Measurements from ENCODE around the gene LNX2. TPM values are rescaled to one million over a fixed set of nuclear protein-coding genes. Genes with fewer than 3 reads are reported as not detected.

The LNX2 gene
- total and polyA plus RNA-seq, 12 donors: 2.9 to 26.5 (median 16.6) TPM

GRCh38 chr13:27657724-27658123 is 37.4 kb upstream of the LNX2 start:
- intact Hi-C loops (cut with DNase I): no loop called here
- TF ChIP-seq POLR2A (IDR thresholded peaks at IDR 0.05) (no peak), CTCF (IDR thresholded peaks at IDR 0.05) (no peak)
- H3K4me1 ChIP-seq (replicated peaks in 1 of 2): no peaks in the 10 kb centered on the region
- WGBS, 4 donors: 93 to 94% (median 93%) methylated on average over 2 of the region's 2 CpGs
- no peaks in the 10 kb centered on the region for H3K27me3 ChIP-seq
- H3K9me3 ChIP-seq (replicated peaks in 1 of 3): no peaks in the 10 kb centered on the region
- no peaks in the 10 kb centered on the region for H3K36me3 ChIP-seq (replicated peaks in 1 of 2)
- DNase-seq: no peak
- no peak overlapping the region for H3K4me3 ChIP-seq
- no peak overlapping the region for H3K27ac ChIP-seq

- Histone ChIP-seq H3K27ac (no peak overlapping the region), H3K9me3 (replicated peaks in 1 of 3) (peaks cover 0 to 4% (median 0%) of the 10 kb centered on the region in 3 donors), H3K4me3 (no peak overlapping the region), H3K4me1 (replicated peaks in 1 of 2) (no peaks in the 10 kb centered on the region), H3K36me3 (replicated peaks in 1 of 2) (peaks cover 0 to 15% of the 10 kb centered on the region in 2 donors), H3K27me3 (no peaks in the 10 kb centered on the region)
- no peak for DNase-seq
- intact Hi-C loops (cut with DNase I): no loop called here
- 90 to 100% (median 95%) methylated on average over 1 of the region's 1 CpG for WGBS, 4 donors
- TF ChIP-seq POLR2A (IDR thresholded peaks at IDR 0.05) (no peak), CTCF (IDR thresholded peaks at IDR 0.05) (no peak)
These were observed 34.5 kb upstream of the LNX2 start for GRCh38 chr13:27654816-27655215.

- intact Hi-C loops (cut with DNase I): no loop called here
- H3K36me3 ChIP-seq (replicated peaks in 1 of 2): peaks cover 0 to 20% of the 10 kb centered on the region in 2 donors
- peaks cover 0 to 4% (median 0%) of the 10 kb centered on the region in 3 donors for H3K9me3 ChIP-seq (replicated peaks in 1 of 3)
- TF ChIP-seq CTCF (IDR thresholded peaks at IDR 0.05): no peak
- no peak for TF ChIP-seq POLR2A (IDR thresholded peaks at IDR 0.05)
- DNase-seq: no peak
- H3K4me3 ChIP-seq: no peak overlapping the region
- no peak overlapping the region for H3K27ac ChIP-seq
- WGBS, 4 donors: 80 to 98% (median 96%) methylated on average over 3 of the region's 3 CpGs
- H3K27me3 ChIP-seq: no peaks in the 10 kb centered on the region
- no peaks in the 10 kb centered on the region for H3K4me1 ChIP-seq (replicated peaks in 1 of 2)
These were observed 33.7 kb upstream of the LNX2 start for GRCh38 chr13:27654059-27654458.

- no peak for TF ChIP-seq CTCF (IDR thresholded peaks at IDR 0.05)
- TF ChIP-seq POLR2A (IDR thresholded peaks at IDR 0.05): no peak
- no peaks in the 10 kb centered on the region for H3K27me3 ChIP-seq
- 95 to 100% (median 99%) methylated on average over 1 of the region's 1 CpG for WGBS, 4 donors
- DNase-seq: no peak
- peaks cover 0 to 4% (median 0%) of the 10 kb centered on the region in 3 donors for H3K9me3 ChIP-seq (replicated peaks in 1 of 3)
- H3K4me1 ChIP-seq (replicated peaks in 1 of 2): peaks cover 0 to under 1% of the 10 kb centered on the region in 2 donors
- H3K27ac ChIP-seq: no peak overlapping the region
- no peak overlapping the region for H3K4me3 ChIP-seq
- H3K36me3 ChIP-seq (replicated peaks in 1 of 2): peaks cover 0 to 20% of the 10 kb centered on the region in 2 donors
- intact Hi-C loops (cut with DNase I): no loop called here
These were observed 30.0 kb upstream of the LNX2 start for GRCh38 chr13:27650312-27650711.

Measured in adrenal gland (tissue), 12 donors.